H1 (cell line): ENCODE results near the gene IFNG. TPM values are rescaled to one million over a fixed set of nuclear protein-coding genes. Genes with fewer than 3 reads are reported as not detected.

ENCODE experiments used
- CTCF ChIA-PET: fragments of 300-600 bp; sonication (Branson Sonifier 250); formaldehyde crosslinking; loops from one replicate; lab custom pipeline; 2021; ENCODE audit not compliant: partially characterized antibody; lab: Charles Lee
- POLR2A ChIA-PET: fragments of 300-600 bp; sonication (Branson Sonifier 250); formaldehyde crosslinking; loops from one replicate; lab custom pipeline; 2021; ENCODE audit warnings: inconsistent platforms; ENCODE audit not compliant: partially characterized antibody; lab: Charles Lee
- DNase-seq, 2 experiments: peaks; one replicate each; pipeline versions ENCODE4 v3.0.0 to v3.0.0-alpha.2; 2010 to 2022; ENCODE audit warnings: low spot score in 2 of 2, low read depth in 1 of 2, mixed read lengths in 1 of 2
- FAIRE-seq: peaks from 2 replicates; lab custom pipeline; 2011; peaks lifted over from hg19 to GRCh38; lab: Jason Lieb, UNC
- H2AFZ ChIP-seq: 2 replicates; pipeline ENCODE4 v1.8.1; 2012; ENCODE audit warnings: low read length, inconsistent platforms
- H2AK5ac ChIP-seq: 2 replicates; pipeline ENCODE4 v1.6.1; 2013; ENCODE audit warnings: low read depth, low read length
- H2BK120ac ChIP-seq: replicated peaks from 2 replicates; pipeline ENCODE3; 2013; ENCODE audit warnings: low read depth, low read length, inconsistent platforms
- H2BK12ac ChIP-seq: 2 replicates; pipeline ENCODE4 v1.6.1; 2013; ENCODE audit warnings: low read depth, low read length
- H2BK15ac ChIP-seq: 2 replicates; pipeline ENCODE4 v1.6.1; 2013; ENCODE audit warnings: low read length
- H2BK20ac ChIP-seq: 2 replicates; pipeline ENCODE4 v1.6.1; 2013; ENCODE audit warnings: low read length
- H2BK5ac ChIP-seq: 2 replicates; pipeline ENCODE4 v1.6.1; 2013; ENCODE audit warnings: low read depth, low read length
- H3K14ac ChIP-seq: 2 replicates; pipeline ENCODE4 v1.6.1; 2013; ENCODE audit warnings: inconsistent platforms; ENCODE audit not compliant: insufficient read length
- H3K18ac ChIP-seq: 2 replicates; pipeline ENCODE4 v1.6.1; 2013; ENCODE audit warnings: low read length; ENCODE audit errors: extremely low read depth
- H3K23ac ChIP-seq: 2 replicates; pipeline ENCODE4 v1.6.1; 2013; ENCODE audit warnings: inconsistent platforms; ENCODE audit not compliant: insufficient read length
- H3K23me2 ChIP-seq: 2 replicates; pipeline ENCODE4 v1.6.1; 2013; ENCODE audit warnings: low read depth, low read length
- H3K27ac ChIP-seq: 2 replicates; pipeline ENCODE4 v1.6.1; 2011; ENCODE audit warnings: low read depth, low read length, inconsistent platforms
- H3K27me3 ChIP-seq, 4 experiments: replicated peaks in 1 of 4; 1 replicate in 1 of 4; 2 replicates in 3 of 4; pipeline versions ENCODE4 v1.6.1 to v1.8.1; 2011 to 2013; ENCODE audit warnings: low read length in 3 of 4, mild to moderate bottlenecking in 3 of 4, inconsistent platforms in 2 of 4, mixed read lengths in 2 of 4, moderate library complexity in 1 of 4; ENCODE audit not compliant: control insufficient read depth in 3 of 4, insufficient read depth in 3 of 4; ENCODE audit errors: extremely low read depth in 1 of 4
- H3K36me3 ChIP-seq, 4 experiments: 2 replicates each; pipeline versions ENCODE4 v1.6.1 to v1.8.1; 2011 to 2013; ENCODE audit warnings: mild to moderate bottlenecking in 4 of 4, low read length in 3 of 4, moderate library complexity in 2 of 4, control low read depth in 1 of 4, inconsistent platforms in 1 of 4; ENCODE audit not compliant: insufficient read depth in 4 of 4, control insufficient read depth in 2 of 4
- H3K4ac ChIP-seq: replicated peaks from 2 replicates; pipeline ENCODE3; 2013; ENCODE audit warnings: low read length, low read depth, mixed read lengths, inconsistent platforms; ENCODE audit not compliant: insufficient read length
- H3K4me1 ChIP-seq, 4 experiments: replicated peaks in 1 of 4; 1 replicate in 1 of 4; 2 replicates in 3 of 4; pipeline versions ENCODE4 v1.6.1 to v1.8.1; 2011 to 2013; ENCODE audit warnings: low read length in 3 of 4, inconsistent platforms in 2 of 4, mixed read lengths in 1 of 4; ENCODE audit not compliant: insufficient read depth in 4 of 4, control insufficient read depth in 3 of 4
- H3K4me2 ChIP-seq, 2 experiments: 2 replicates each; pipeline versions ENCODE4 v1.6.1 to v1.8.1; 2011 to 2013; ENCODE audit warnings: low read depth in 2 of 2, low read length in 2 of 2, control low read depth in 1 of 2, inconsistent platforms in 1 of 2, mild to moderate bottlenecking in 1 of 2; ENCODE audit not compliant: insufficient read depth in 1 of 2
- H3K4me3 ChIP-seq, 4 experiments: fragments of 200-600, 300-600 bp in 1 of 4; sonication (generic), shearing (Covaris generic), sonication (Bioruptor Twin) in 1 of 4; 2 replicates each; pipeline versions ENCODE4 v1.5.1 to v1.8.1; 2011 to 2016; ENCODE audit warnings: low read length in 4 of 4, low read depth in 3 of 4, control low read depth in 2 of 4, inconsistent platforms in 2 of 4, mild to moderate bottlenecking in 2 of 4, mixed read lengths in 1 of 4, moderate library complexity in 1 of 4; ENCODE audit not compliant: insufficient read depth in 2 of 4; ENCODE audit errors: extremely low read depth in 1 of 4
- H3K56ac ChIP-seq: replicated peaks from 2 replicates; pipeline ENCODE3; 2013; ENCODE audit warnings: low read depth, mild to moderate bottlenecking, mixed read lengths, low read length, inconsistent platforms; ENCODE audit not compliant: insufficient read length
- H3K79me1 ChIP-seq: 2 replicates; pipeline ENCODE4 v1.6.1; 2013; ENCODE audit warnings: low read depth, low read length, control low read depth
- H3K79me2 ChIP-seq, 2 experiments: 2 replicates each; pipeline versions ENCODE4 v1.6.1 to v1.8.1; 2012 to 2013; ENCODE audit warnings: low read length in 2 of 2, mild to moderate bottlenecking in 2 of 2, inconsistent platforms in 1 of 2; ENCODE audit not compliant: insufficient read depth in 2 of 2, control insufficient read depth in 1 of 2
- H3K9ac ChIP-seq, 4 experiments: replicated peaks in 1 of 4; 1 replicate in 1 of 4; 2 replicates in 3 of 4; pipeline versions ENCODE4 v1.6.1 to v1.8.1; 2011 to 2013; ENCODE audit warnings: low read depth in 3 of 4, low read length in 3 of 4, control low read depth in 2 of 4, mild to moderate bottlenecking in 2 of 4, moderate library complexity in 2 of 4, inconsistent platforms in 1 of 4; ENCODE audit errors: extremely low read depth in 1 of 4
- H3K9me3 ChIP-seq, 2 experiments: 2 replicates each; pipeline versions ENCODE4 v1.6.1 to v1.8.1; 2012 to 2013; ENCODE audit warnings: mild to moderate bottlenecking in 2 of 2, moderate library complexity in 2 of 2, control low read depth in 1 of 2, inconsistent platforms in 1 of 2, low read depth in 1 of 2, low read length in 1 of 2, mixed read lengths in 1 of 2; ENCODE audit not compliant: insufficient read depth in 2 of 2
- H4K20me1 ChIP-seq, 2 experiments: replicated peaks in 1 of 2; 2 replicates each; pipeline versions ENCODE3 to v1.8.1; 2011 to 2013; ENCODE audit warnings: inconsistent platforms in 2 of 2, low read length in 2 of 2, mild to moderate bottlenecking in 1 of 2; ENCODE audit not compliant: insufficient read depth in 2 of 2, control insufficient read depth in 1 of 2
- H4K5ac ChIP-seq: 2 replicates; pipeline ENCODE4 v1.6.1; 2013; ENCODE audit warnings: low read length, low read depth, mixed read lengths, inconsistent platforms; ENCODE audit not compliant: insufficient read length
- H4K8ac ChIP-seq: 2 replicates; pipeline ENCODE4 v1.8.0; 2013; ENCODE audit warnings: mild to moderate bottlenecking, moderate library complexity, low read length, inconsistent platforms; ENCODE audit not compliant: insufficient read depth; ENCODE audit errors: extremely low read depth
- H4K91ac ChIP-seq: replicated peaks from 2 replicates; pipeline ENCODE3; 2013; ENCODE audit warnings: low read length, mixed read lengths, inconsistent platforms; ENCODE audit not compliant: insufficient read length
- TAF1 ChIP-seq: IDR thresholded peaks from 2 replicates; pipeline ENCODE4 v1.6.1; 2011; ENCODE audit warnings: mild to moderate bottlenecking, low read depth, low read length
- WGBS, 2 experiments: shearing (Covaris generic) in 1 of 2; methylation state at CpG; one replicate each; pipeline versions ENCODE4 v1.1.6 to v1.1.7; 2013 to 2015; ENCODE audit warnings: low lambda C conversion rate in 2 of 2, mixed read lengths in 2 of 2, inconsistent platforms in 1 of 2, low coverage in 1 of 2, missing lambda C conversion rate in 1 of 2; ENCODE audit not compliant: insufficient replicate concordance in 2 of 2, insufficient coverage in 1 of 2, insufficient read length in 1 of 2; ENCODE audit errors: extremely low coverage in 1 of 2, missing lambda C conversion rate in 1 of 2; 5-methylcytosine and 5-hydroxymethylcytosine counted together
- polyA plus RNA-seq, 7 experiments: library from polyadenylated mRNA; depleted of rRNA in 3 of 7; stranded (reverse) in 5 of 7; unstranded in 2 of 7; fragments of >200 nt in 5 of 7; fragments of 200-250 nt in 2 of 7; gene quantifications; 1 replicate in 5 of 7; 2 replicates in 1 of 7; 4 replicates in 1 of 7; pipeline versions ENCODE4 v1.2.1 to v1.2.3, GENCODE V29; 2011 to 2013; ENCODE audit warnings: missing spikeins in 2 of 7, mixed read lengths in 2 of 7
- total RNA-seq: library from RNA; stranded (reverse); fragmentation: NEBNext Ultra II Directional; extraction: Animal tissue kit (Norgen Biotek cat#: 25700); gene quantifications from 2 replicates; pipeline ENCODE4 v1.2.1, GENCODE V29; 2021

Gene IFNG
- total and polyA plus RNA-seq, 2 of the 8 experiments (the other 6 are each of a cell fraction or from before 2014, with no cell fraction given) = not detected

- 95% methylated on average over 5 of the region's 5 CpGs; no CpG with 5 or more reads in 1 of the 2 experiments for WGBS, 2 experiments
- no peak overlapping the region for H4K8ac ChIP-seq
- no peak overlapping the region for H3K14ac ChIP-seq
- H2BK20ac ChIP-seq = no peak overlapping the region
- no peak overlapping the region for H2BK12ac ChIP-seq
- H3K23me2 ChIP-seq = no peaks in the 10 kb centered on the region
- no peak overlapping the region for H3K23ac ChIP-seq
- H3K4me3 ChIP-seq = no peak overlapping the region
- no peak overlapping the region for H3K56ac ChIP-seq
- H2BK5ac ChIP-seq = no peak overlapping the region
- no peak overlapping the region for H2BK15ac ChIP-seq
- H4K5ac ChIP-seq = no peak overlapping the region
- no peak overlapping the region for H3K27ac ChIP-seq
- no peak overlapping the region for H4K91ac ChIP-seq
- no peak overlapping the region for H3K4me2 ChIP-seq
- FAIRE-seq = no peak
- no peak overlapping the region for H3K4ac ChIP-seq
- H3K9ac ChIP-seq = no peak overlapping the region
- no peak overlapping the region for H3K18ac ChIP-seq
- no peak overlapping the region for H2AK5ac ChIP-seq
- no peak overlapping the region for H2BK120ac ChIP-seq
- DNase-seq = no peak
- H3K79me1 ChIP-seq = no peaks in the 10 kb centered on the region
- H4K20me1 ChIP-seq = no peaks in the 10 kb centered on the region
- POLR2A ChIA-PET = no interaction called here
- no peaks in the 10 kb centered on the region for H3K36me3 ChIP-seq
- no peaks in the 10 kb centered on the region for H3K27me3 ChIP-seq
- CTCF ChIA-PET = interaction anchor here (1.0 kb wide), 1 partner anchor 163 kb away, joined by 3 read pairs; no protein-coding TSS in a partner anchor
- H3K79me2 ChIP-seq = no peaks in the 10 kb centered on the region
- H2AFZ ChIP-seq = no peak overlapping the region
- peaks cover 0 to 6% (median 3%) of the 10 kb centered on the region in 4 experiments; a peak in 4 of 7 replicates for H3K4me1 ChIP-seq
- no peaks in the 10 kb centered on the region for H3K9me3 ChIP-seq
- TF ChIP-seq TAF1 = no peak
Measured at GRCh38 chr12:68203460-68203875, 43.9 kb upstream of the IFNG start.
